ENCODE data around the gene STIMATE. TPM values are rescaled to one million over a fixed set of nuclear protein-coding genes. Genes with fewer than 3 reads are reported as not detected.

The STIMATE gene
- total RNA-seq, 2 donors from 2014 or later = 7.2 to 20.5 TPM

GRCh38 chr3:52845691-52846431, 51.5 kb downstream of the STIMATE start:
- H3K4me1 ChIP-seq (replicated peaks) = no peaks in the 10 kb centered on the region
- H3K9me3 ChIP-seq = no peaks in the 10 kb centered on the region
- 71% methylated on average over 7 of the region's 7 CpGs for WGBS
- peak overlapping the region; percentile 57 to 66 for H3K27ac ChIP-seq
- intact Hi-C loops (cut with DNase I) = loop anchor here (5.0 to 10.0 kb wide), 2 partner anchors 51 to 229 kb away; partner anchors contain the start of gene STIMATE
- no peak for TF ChIP-seq CTCF (IDR thresholded peaks at IDR 0.05)
- no peak for TF ChIP-seq POLR2AphosphoS5 (IDR thresholded peaks at IDR 0.05)
- TF ChIP-seq POLR2A (IDR thresholded peaks at IDR 0.05) = no peak
- no peak for DNase-seq (ENCODE audit: low spot score)
- no peaks in the 10 kb centered on the region for H3K27me3 ChIP-seq (replicated peaks; ENCODE audit: insufficient read depth)
- no peaks in the 10 kb centered on the region for H3K36me3 ChIP-seq
- H3K4me3 ChIP-seq = no peak overlapping the region

GRCh38 chr3:52845157-52845556, 52.2 kb downstream of the STIMATE start:
- DNase-seq (ENCODE audit: low spot score) = peak; percentile 16
- H3K4me1 ChIP-seq (replicated peaks) = no peaks in the 10 kb centered on the region
- intact Hi-C loops (cut with DNase I) = loop anchor here (5.0 to 10.0 kb wide), 2 partner anchors 52 to 230 kb away; partner anchors contain the start of gene STIMATE
- H3K27ac ChIP-seq = peak overlapping the region; percentile 57 to 66
- H3K27me3 ChIP-seq (replicated peaks; ENCODE audit: insufficient read depth) = no peaks in the 10 kb centered on the region
- WGBS = 15% methylated on average over 6 of the region's 6 CpGs
- no peaks in the 10 kb centered on the region for H3K36me3 ChIP-seq
- TF ChIP-seq POLR2A (IDR thresholded peaks at IDR 0.05) (no peak), POLR2AphosphoS5 (IDR thresholded peaks at IDR 0.05) (peak; percentile 59)
- H3K9me3 ChIP-seq = no peaks in the 10 kb centered on the region
- H3K4me3 ChIP-seq = no peak overlapping the region

GRCh38 chr3:52844290-52844975, 52.9 kb downstream of the STIMATE start:
- H3K27me3 ChIP-seq (replicated peaks; ENCODE audit: insufficient read depth) = no peaks in the 10 kb centered on the region
- no peak for TF ChIP-seq POLR2AphosphoS5 (IDR thresholded peaks at IDR 0.05)
- no peak for TF ChIP-seq POLR2A (IDR thresholded peaks at IDR 0.05)
- TF ChIP-seq CTCF (IDR thresholded peaks at IDR 0.05) = no peak
- no peak for DNase-seq (ENCODE audit: low spot score)
- no peaks in the 10 kb centered on the region for H3K36me3 ChIP-seq
- peak overlapping the region; percentile 57 to 62 for H3K27ac ChIP-seq
- H3K9me3 ChIP-seq = no peaks in the 10 kb centered on the region
- intact Hi-C loops (cut with DNase I) = loop anchor here (10.0 kb wide), 1 partner anchor 230 kb away; no protein-coding TSS in a partner anchor
- no peak overlapping the region for H3K4me3 ChIP-seq
- H3K4me1 ChIP-seq (replicated peaks) = no peaks in the 10 kb centered on the region
- WGBS = 81% methylated on average over 18 of the region's 18 CpGs

GRCh38 chr3:52843881-52844280, 53.5 kb downstream of the STIMATE start:
- H3K9me3 ChIP-seq = no peaks in the 10 kb centered on the region
- no peak overlapping the region for H3K27ac ChIP-seq
- intact Hi-C loops (cut with DNase I) = loop anchor here (10.0 kb wide), 1 partner anchor 231 kb away; no protein-coding TSS in a partner anchor
- 69% methylated on average over 2 of the region's 2 CpGs for WGBS
- no peaks in the 10 kb centered on the region for H3K4me1 ChIP-seq (replicated peaks)
- H3K27me3 ChIP-seq (replicated peaks; ENCODE audit: insufficient read depth) = no peaks in the 10 kb centered on the region
- no peaks in the 10 kb centered on the region for H3K36me3 ChIP-seq
- H3K4me3 ChIP-seq = no peak overlapping the region
- no peak for DNase-seq (ENCODE audit: low spot score)
- TF ChIP-seq POLR2AphosphoS5 (IDR thresholded peaks at IDR 0.05) = no peak
- TF ChIP-seq CTCF (IDR thresholded peaks at IDR 0.05) = no peak
- TF ChIP-seq POLR2A (IDR thresholded peaks at IDR 0.05) = no peak

- intact Hi-C loops (cut with DNase I) = loop anchor here (10.0 kb wide), 1 partner anchor 232 kb away; no protein-coding TSS in a partner anchor
- H3K36me3 ChIP-seq = no peaks in the 10 kb centered on the region
- H3K27me3 ChIP-seq (replicated peaks; ENCODE audit: insufficient read depth) = no peaks in the 10 kb centered on the region
- H3K9me3 ChIP-seq = no peaks in the 10 kb centered on the region
- TF ChIP-seq CTCF (IDR thresholded peaks at IDR 0.05) (no peak), POLR2AphosphoS5 (IDR thresholded peaks at IDR 0.05) (no peak), POLR2A (IDR thresholded peaks at IDR 0.05) (no peak)
- H3K27ac ChIP-seq = no peak overlapping the region
- 55% methylated on average over 20 of the region's 20 CpGs for WGBS
- no peaks in the 10 kb centered on the region for H3K4me1 ChIP-seq (replicated peaks)
- H3K4me3 ChIP-seq = no peak overlapping the region
- no peak for DNase-seq (ENCODE audit: low spot score)
Measured at GRCh38 chr3:52843108-52843865, 54.1 kb downstream of the STIMATE start.

All from prostate gland (tissue), 2 donors.